Cardiac septum (tissue), 1 donor: ENCODE results near the gene UBR1. TPM values are rescaled to one million over a fixed set of nuclear protein-coding genes. Genes with fewer than 3 reads are reported as not detected.

ENCODE experiments used
- DNase-seq: peaks from one replicate; pipeline ENCODE4 v3.0.0-alpha.2; 2020; ENCODE audit warnings: low spot score
- intact Hi-C: fragments of 100-400 bp; cut with DNase I; formaldehyde crosslinking; loops from one replicate; pipeline ENCODE4 v1.14.0; 2022
- total RNA-seq: library from RNA; stranded (reverse); fragmentation: NEBNext Ultra II Directional; extraction: Animal tissue kit (Norgen Biotek cat#: 25700); gene quantifications from one replicate; pipeline ENCODE4 v1.2.1, GENCODE V29; 2021
- donor health status: DM: no; HTN: no; CAD: no.

The UBR1 gene
- total RNA-seq, 1 donor from 2014 or later, result 34.6 TPM

GRCh38 chr15:43118829-43119228 lies 13.0 kb upstream of the UBR1 start:
- DNase-seq, result no peak
- intact Hi-C loops, result no loop called here

GRCh38 chr15:43118286-43118685 lies 12.4 kb upstream of the UBR1 start:
- DNase-seq, result no peak
- intact Hi-C loops, result no loop called here

- no peak for DNase-seq
- intact Hi-C loops, result no loop called here
These were observed 5.5 kb upstream of the UBR1 start for GRCh38 chr15:43111354-43111753.

GRCh38 chr15:43107751-43108150 lies 1.9 kb upstream of the UBR1 start:
- intact Hi-C loops, result loop anchor here (5.0 kb wide), 1 partner anchor 80 kb away; the partner anchor contains the start of gene CCNDBP1
- no peak for DNase-seq

GRCh38 chr15:43106486-43106829 lies 620 bp upstream of the UBR1 start:
- DNase-seq, result no peak
- intact Hi-C loops, result loop anchor here (5.0 kb wide), 1 partner anchor 81 kb away; the partner anchor contains the start of gene CCNDBP1

GRCh38 chr15:43105077-43105736 lies 631 bp downstream of the UBR1 start:
- intact Hi-C loops, result loop anchor here (5.0 kb wide), 1 partner anchor 82 kb away; the partner anchor contains the start of gene CCNDBP1
- no peak for DNase-seq

GRCh38 chr15:43104426-43104825 lies 1.4 kb downstream of the UBR1 start:
- intact Hi-C loops, result no loop called here

GRCh38 chr15:43103907-43104306 lies 1.9 kb downstream of the UBR1 start:
- DNase-seq, result no peak
- intact Hi-C loops, result no loop called here

More at GRCh38 chr15:43104426-43104825, 1.4 kb downstream of the UBR1 start:
- no peak for DNase-seq

GRCh38 chr15:43102187-43102586 lies 3.7 kb downstream of the UBR1 start:
- intact Hi-C loops, result no loop called here
- no peak for DNase-seq

- no peak for DNase-seq
- intact Hi-C loops, result no loop called here
These were observed 4.9 kb downstream of the UBR1 start for GRCh38 chr15:43100971-43101370.

GRCh38 chr15:43099105-43099845 lies 6.6 kb downstream of the UBR1 start:
- no peak for DNase-seq
- intact Hi-C loops, result no loop called here

- intact Hi-C loops, result no loop called here
- no peak for DNase-seq
These were observed 9.4 kb downstream of the UBR1 start for GRCh38 chr15:43096411-43096810.

GRCh38 chr15:43095708-43096347 lies 10.0 kb downstream of the UBR1 start:
- no peak for DNase-seq
- intact Hi-C loops, result no loop called here

- intact Hi-C loops, result no loop called here
- DNase-seq, result no peak
These were observed 10.6 kb downstream of the UBR1 start for GRCh38 chr15:43095243-43095642.

- intact Hi-C loops, result no loop called here
- DNase-seq, result no peak
These were observed 11.3 kb downstream of the UBR1 start for GRCh38 chr15:43094416-43095030.

GRCh38 chr15:43093026-43093425 lies 12.8 kb downstream of the UBR1 start:
- intact Hi-C loops, result no loop called here
- no peak for DNase-seq

- intact Hi-C loops, result no loop called here
These were observed 14.0 kb downstream of the UBR1 start for GRCh38 chr15:43091859-43092258.

GRCh38 chr15:43086551-43086950 lies 19.3 kb downstream of the UBR1 start:
- intact Hi-C loops, result no loop called here

More at GRCh38 chr15:43091859-43092258, 14.0 kb downstream of the UBR1 start:
- DNase-seq, result no peak

GRCh38 chr15:43085921-43086320 lies 19.9 kb downstream of the UBR1 start:
- no peak for DNase-seq
- intact Hi-C loops, result no loop called here

More at GRCh38 chr15:43086551-43086950, 19.3 kb downstream of the UBR1 start:
- DNase-seq, result no peak

- DNase-seq, result no peak
- intact Hi-C loops, result no loop called here
These were observed 23.3 kb downstream of the UBR1 start for GRCh38 chr15:43082509-43082908.
